Calu3 (cell line): ENCODE results near the gene GAS2. TPM values are rescaled to one million over a fixed set of nuclear protein-coding genes. Genes with fewer than 3 reads are reported as not detected.

Experiments
- BruUV-seq: library from RNA; stranded (reverse); fragments of 400-500 nt; replicated peaks from 2 replicates; lab custom pipeline; 2021; lab: Mats Ljungman, UMichigan
- CTCF ChIA-PET: fragments of 300-600 bp; sonication (Branson Sonifier 250); formaldehyde crosslinking; loops from one replicate; lab custom pipeline; 2022; ENCODE audit warnings: antibody characterized with exemption; lab: Charles Lee
- DNase-seq: peaks from one replicate; pipeline ENCODE4 v3.0.0; 2022
- H3K27ac Mint-ChIP-seq: one replicate; pipeline ENCODE4 v1.8.0; 2022; ENCODE audit warnings: mixed read lengths; ENCODE audit not compliant: unreplicated experiment
- H3K27me3 Mint-ChIP-seq: one replicate; pipeline ENCODE4 v1.8.0; 2022; ENCODE audit warnings: mixed read lengths; ENCODE audit not compliant: unreplicated experiment
- H3K36me3 Mint-ChIP-seq: one replicate; pipeline ENCODE4 v1.8.0; 2022; ENCODE audit warnings: mild to moderate bottlenecking, moderate library complexity, mixed read lengths; ENCODE audit not compliant: insufficient read depth, unreplicated experiment
- H3K4me1 Mint-ChIP-seq: one replicate; pipeline ENCODE4 v1.8.0; 2022; ENCODE audit warnings: mild to moderate bottlenecking, low read depth, mixed read lengths; ENCODE audit not compliant: unreplicated experiment
- H3K4me3 Mint-ChIP-seq: one replicate; pipeline ENCODE4 v1.8.0; 2022; ENCODE audit warnings: mild to moderate bottlenecking, low read depth, moderate library complexity, mixed read lengths; ENCODE audit not compliant: unreplicated experiment
- H3K9me3 Mint-ChIP-seq: one replicate; pipeline ENCODE4 v1.8.0; 2022; ENCODE audit warnings: low read depth, mixed read lengths; ENCODE audit not compliant: unreplicated experiment
- CTCF ChIP-seq: fragments of 200-600 bp; IDR thresholded peaks from one replicate; pipeline ENCODE4 v1.8.0; 2022; ENCODE audit warnings: antibody characterized with exemption; ENCODE audit not compliant: unreplicated experiment
- intact Hi-C: fragments of 100-400 bp; cut with micrococcal nuclease; formaldehyde crosslinking; loops from one replicate; pipeline ENCODE4 v1.10.0; 2022; ENCODE audit not compliant: unreplicated experiment
- total RNA-seq: library from RNA; stranded (reverse); gene quantifications from 2 replicates; pipeline ENCODE4 v1.2.3, GENCODE V29; 2022

GAS2 gene
- total RNA-seq, 1 experiment from 2014 or later: 3.9 TPM

GRCh38 chr11:22802861-22803260 is 136.4 kb downstream of the GAS2 start:
- peaks cover 8% of the 10 kb centered on the region for H3K4me1 Mint-ChIP-seq
- no peak overlapping the region for H3K27ac Mint-ChIP-seq
- no peak overlapping the region for H3K4me3 Mint-ChIP-seq
- no peaks in the 10 kb centered on the region for H3K27me3 Mint-ChIP-seq
- H3K36me3 Mint-ChIP-seq: no peaks in the 10 kb centered on the region
- H3K9me3 Mint-ChIP-seq: no peaks in the 10 kb centered on the region
- no TSS peak for BruUV-seq
- no peak for DNase-seq
- intact Hi-C loops: no loop called here
- CTCF ChIA-PET: no interaction called here
- no peak for TF ChIP-seq CTCF

GRCh38 chr11:22807391-22807790 is 141.0 kb downstream of the GAS2 start:
- CTCF ChIA-PET: no interaction called here
- intact Hi-C loops: no loop called here
- no peak overlapping the region for H3K4me3 Mint-ChIP-seq
- BruUV-seq: no TSS peak
- no peaks in the 10 kb centered on the region for H3K27me3 Mint-ChIP-seq
- no peak overlapping the region for H3K27ac Mint-ChIP-seq
- no peaks in the 10 kb centered on the region for H3K9me3 Mint-ChIP-seq
- H3K4me1 Mint-ChIP-seq: peaks cover 18% of the 10 kb centered on the region
- no peaks in the 10 kb centered on the region for H3K36me3 Mint-ChIP-seq
- DNase-seq: no peak
- TF ChIP-seq CTCF: no peak

GRCh38 chr11:22807855-22808570 is 141.6 kb downstream of the GAS2 start:
- no TSS peak for BruUV-seq
- CTCF ChIA-PET: no interaction called here
- no peak for DNase-seq

GRCh38 chr11:22808571-22809197 is 142.3 kb downstream of the GAS2 start:
- H3K27ac Mint-ChIP-seq: no peak overlapping the region
- H3K27me3 Mint-ChIP-seq: no peaks in the 10 kb centered on the region
- TF ChIP-seq CTCF: no peak
- H3K36me3 Mint-ChIP-seq: no peaks in the 10 kb centered on the region
- H3K4me1 Mint-ChIP-seq: peaks cover 18% of the 10 kb centered on the region
- DNase-seq: no peak
- H3K9me3 Mint-ChIP-seq: no peaks in the 10 kb centered on the region
- H3K4me3 Mint-ChIP-seq: no peak overlapping the region
- intact Hi-C loops: no loop called here
- CTCF ChIA-PET: no interaction called here
- no TSS peak for BruUV-seq

More at GRCh38 chr11:22807855-22808570, 141.6 kb downstream of the GAS2 start:
- Mint-ChIP-seq H3K27me3 (no peaks in the 10 kb centered on the region), H3K36me3 (no peaks in the 10 kb centered on the region), H3K4me3 (no peak overlapping the region), H3K9me3 (no peaks in the 10 kb centered on the region), H3K27ac (no peak overlapping the region), H3K4me1 (peaks cover 18% of the 10 kb centered on the region)
- TF ChIP-seq CTCF: no peak
- intact Hi-C loops: no loop called here
